Activated CD4-positive, alpha-beta memory T cell treated with anti-CD3 and anti-CD28 coated beads, Interleukin-2, amount 10 ng/mL, durations not matched to agents 7 days and 5 days (primary cell): Measurements from ENCODE around the gene ANXA6. TPM values are rescaled to one million over a fixed set of nuclear protein-coding genes. Genes with fewer than 3 reads are reported as not detected.
A peak's percentile ranks its signal among the peaks of the same experiment; 100 is the strongest.

Experiments
- CTCF ChIA-PET: fragments of 350-600 bp; sonication (Branson Sonifier 250); formaldehyde crosslinking; loops from one replicate; lab custom pipeline; 2021; ENCODE audit warnings: antibody characterized with exemption, inconsistent platforms; lab: Charles Lee
- POLR2A ChIA-PET: fragments of 350-600 bp; sonication (Branson Sonifier 250); formaldehyde crosslinking; loops from one replicate; lab custom pipeline; 2021; ENCODE audit warnings: antibody characterized with exemption; lab: Charles Lee
- DNase-seq: peaks from one replicate; pipeline ENCODE4 v3.0.0-alpha.2; 2020
- H3K27ac Mint-ChIP-seq: one replicate; pipeline ENCODE4 v1.8.0; 2021; ENCODE audit warnings: mild to moderate bottlenecking, mixed read lengths
- H3K27me3 Mint-ChIP-seq: one replicate; pipeline ENCODE4 v1.8.0; 2021; ENCODE audit warnings: mixed read lengths
- H3K36me3 Mint-ChIP-seq: one replicate; pipeline ENCODE4 v1.8.0; 2021; ENCODE audit warnings: low read depth, mixed read lengths
- H3K4me1 Mint-ChIP-seq: one replicate; pipeline ENCODE4 v1.8.0; 2021; ENCODE audit warnings: mixed read lengths
- H3K4me3 Mint-ChIP-seq: one replicate; pipeline ENCODE4 v1.8.0; 2021; ENCODE audit warnings: mild to moderate bottlenecking, mixed read lengths
- H3K9me3 Mint-ChIP-seq: one replicate; pipeline ENCODE4 v1.8.0; 2021; ENCODE audit warnings: mixed read lengths
- total RNA-seq, 2 experiments: library from RNA; stranded (reverse); gene quantifications; one replicate each; pipeline ENCODE4 v1.2.3, GENCODE V29; 2021

The ANXA6 gene
- total RNA-seq, 2 experiments from 2014 or later: 603 to 606 TPM

DNA sequence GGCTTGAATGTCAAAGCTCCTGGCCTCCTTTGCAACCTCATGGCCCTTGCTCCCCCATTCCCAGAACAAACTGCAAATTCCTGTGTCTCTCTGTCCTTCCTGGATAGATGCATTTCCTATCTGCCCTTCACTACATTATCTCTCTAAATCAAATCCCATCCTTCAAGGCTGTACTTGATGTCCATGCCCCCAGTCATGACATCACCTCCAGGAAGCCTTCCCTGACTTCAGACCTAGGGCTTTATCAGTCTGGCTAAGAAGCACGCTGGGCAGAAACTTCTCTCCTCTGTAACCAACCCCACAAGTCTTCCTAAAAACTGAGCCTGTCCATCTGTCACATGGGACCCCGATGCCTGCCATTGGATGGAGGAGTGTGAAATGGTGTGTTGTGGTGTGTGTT lies 51.1 kb downstream of the ANXA6 start:
- H3K27me3 Mint-ChIP-seq: no peaks in the 10 kb centered on the region
- POLR2A ChIA-PET: interaction anchor here (1.5 kb wide), 1 partner anchor 9 kb away, joined by 5 read pairs; no protein-coding TSS in a partner anchor
- H3K4me3 Mint-ChIP-seq: no peak overlapping the region
- peaks cover 4% of the 10 kb centered on the region for H3K4me1 Mint-ChIP-seq
- DNase-seq: no peak
- CTCF ChIA-PET: interaction anchor here (3.9 kb wide), 1 partner anchor 9 kb away, joined by 17 read pairs; no protein-coding TSS in a partner anchor
- H3K27ac Mint-ChIP-seq: no peak overlapping the region
- no peaks in the 10 kb centered on the region for H3K9me3 Mint-ChIP-seq
- H3K36me3 Mint-ChIP-seq: peaks cover 88% of the 10 kb centered on the region

DNA sequence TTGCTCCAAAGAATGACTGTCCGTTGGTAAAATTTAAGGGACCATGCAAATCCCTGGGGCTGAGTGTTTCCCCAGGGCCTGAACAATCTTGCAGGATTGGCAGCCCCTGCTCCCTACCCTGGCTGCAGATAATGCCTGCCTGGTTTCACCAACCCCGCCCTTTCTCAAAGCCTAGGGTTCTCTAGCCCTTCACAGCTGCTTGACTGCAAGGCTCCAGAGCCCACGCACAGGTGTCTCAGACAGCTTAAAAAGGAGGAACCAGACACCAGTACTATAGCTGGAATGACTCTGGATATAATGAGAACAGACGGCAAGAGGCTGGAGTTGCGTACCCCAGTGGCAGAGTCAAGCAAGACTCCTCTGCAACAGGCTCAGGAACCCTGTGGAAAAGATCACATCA lies 51.5 kb downstream of the ANXA6 start:
- no peak overlapping the region for H3K4me3 Mint-ChIP-seq
- no peaks in the 10 kb centered on the region for H3K27me3 Mint-ChIP-seq
- H3K9me3 Mint-ChIP-seq: no peaks in the 10 kb centered on the region
- no peak for DNase-seq
- peaks cover 4% of the 10 kb centered on the region for H3K4me1 Mint-ChIP-seq
- POLR2A ChIA-PET: interaction anchor here (0.6 to 1.5 kb wide), 3 partner anchors 9 to 32 kb away, joined by 3 to 5 read pairs (median 4); no protein-coding TSS in a partner anchor
- peaks cover 91% of the 10 kb centered on the region for H3K36me3 Mint-ChIP-seq
- H3K27ac Mint-ChIP-seq: no peak overlapping the region
- CTCF ChIA-PET: interaction anchor here (3.9 kb wide), 1 partner anchor 9 kb away, joined by 17 read pairs; no protein-coding TSS in a partner anchor

DNA sequence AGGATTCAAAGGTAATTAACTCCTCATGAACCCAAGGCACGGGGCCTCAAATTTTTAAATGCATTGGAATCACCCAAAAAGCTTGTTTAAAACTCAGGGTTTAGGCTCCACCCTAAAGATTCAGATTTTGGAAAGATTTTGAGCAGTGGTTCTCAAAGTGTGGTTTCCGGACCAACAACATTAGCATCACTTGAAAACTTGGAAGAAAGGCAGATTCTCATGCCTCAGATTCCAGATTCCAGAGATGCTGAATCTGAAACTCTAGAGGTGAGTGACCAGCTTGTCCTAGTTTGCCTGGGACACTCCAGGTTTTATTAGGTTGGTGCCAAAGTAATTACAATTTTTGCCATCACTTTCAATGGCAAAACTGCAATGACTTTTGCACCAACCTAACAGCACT lies 52.0 kb downstream of the ANXA6 start:
- no peaks in the 10 kb centered on the region for H3K9me3 Mint-ChIP-seq
- H3K27me3 Mint-ChIP-seq: no peaks in the 10 kb centered on the region
- H3K27ac Mint-ChIP-seq: no peak overlapping the region
- ChIA-PET CTCF (interaction anchor here (3.9 kb wide), 1 partner anchor 10 kb away, joined by 17 read pairs; no protein-coding TSS in a partner anchor), POLR2A (interaction anchor here (0.6 to 1.5 kb wide), 5 partner anchors 10 to 1464 kb away, joined by 3 to 5 read pairs (median 3); no protein-coding TSS in a partner anchor)
- peaks cover 8% of the 10 kb centered on the region for H3K4me1 Mint-ChIP-seq
- H3K4me3 Mint-ChIP-seq: no peak overlapping the region
- no peak for DNase-seq
- H3K36me3 Mint-ChIP-seq: peaks cover 92% of the 10 kb centered on the region

DNA sequence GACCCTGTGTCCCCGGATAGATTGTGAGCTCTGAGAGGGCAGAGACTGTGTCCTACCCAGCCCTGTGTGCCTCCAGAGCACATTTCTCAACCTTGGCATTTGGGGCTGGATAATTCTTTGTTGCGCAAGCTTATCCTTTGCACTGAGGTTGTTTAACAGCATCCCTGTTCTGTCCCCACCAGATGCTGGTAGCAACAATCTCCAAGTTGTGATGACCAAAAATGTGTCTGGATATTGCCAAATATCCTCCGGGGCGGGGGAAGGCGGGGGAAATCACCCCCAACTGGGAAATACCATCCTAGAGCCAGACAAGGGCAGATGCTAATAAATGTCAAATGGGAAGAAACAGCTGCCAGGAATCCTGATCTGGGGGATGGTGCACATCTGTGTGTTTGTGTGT lies 52.8 kb downstream of the ANXA6 start:
- peaks cover 92% of the 10 kb centered on the region for H3K36me3 Mint-ChIP-seq
- no peak overlapping the region for H3K27ac Mint-ChIP-seq
- CTCF ChIA-PET: interaction anchor here (1.1 to 3.9 kb wide), 2 partner anchors 11 to 23 kb away, joined by 3 to 17 read pairs; no protein-coding TSS in a partner anchor

DNA sequence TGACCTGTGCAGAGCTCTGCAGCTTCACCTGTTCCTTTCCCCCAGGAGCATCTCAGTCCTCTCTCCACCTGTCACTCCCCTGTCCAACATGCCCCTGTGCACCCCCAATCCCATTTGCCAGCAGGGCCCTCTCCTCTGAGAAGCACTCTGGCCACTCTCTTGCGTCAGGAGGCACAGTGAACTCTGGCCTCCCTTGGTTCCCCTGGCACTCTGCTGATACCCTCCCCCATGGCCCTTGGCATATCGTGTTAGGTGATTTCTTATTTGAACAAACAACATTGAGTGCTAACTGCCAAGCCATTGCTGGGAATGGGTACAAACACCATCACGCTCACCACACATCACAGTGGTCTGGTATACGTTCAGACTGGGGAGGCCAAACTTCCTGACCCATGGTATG lies 55.8 kb downstream of the ANXA6 start:
- Mint-ChIP-seq H3K27me3 (no peaks in the 10 kb centered on the region), H3K36me3 (peaks cover 85% of the 10 kb centered on the region), H3K4me3 (no peak overlapping the region), H3K4me1 (peaks cover 44% of the 10 kb centered on the region), H3K9me3 (no peaks in the 10 kb centered on the region), H3K27ac (no peak overlapping the region)
- POLR2A ChIA-PET: interaction anchor here (1.1 to 14.6 kb wide), 4 partner anchors 8 to 18 kb away, joined by 3 to 244 read pairs (median 3); partner anchors contain the start of gene TNIP1
- no peak for DNase-seq
- CTCF ChIA-PET: interaction anchor here (1.9 to 2.3 kb wide), 2 partner anchors 14 to 24 kb away, joined by 7 to 11 read pairs; no protein-coding TSS in a partner anchor

More for the DNA sequence above, 52.8 kb downstream of the ANXA6 start:
- peaks cover 14% of the 10 kb centered on the region for H3K4me1 Mint-ChIP-seq
- H3K27me3 Mint-ChIP-seq: no peaks in the 10 kb centered on the region
- POLR2A ChIA-PET: interaction anchor here (0.6 to 1.5 kb wide), 3 partner anchors 30 to 1464 kb away, joined by 3 to 4 read pairs (median 3); no protein-coding TSS in a partner anchor
- H3K4me3 Mint-ChIP-seq: no peak overlapping the region
- H3K9me3 Mint-ChIP-seq: no peaks in the 10 kb centered on the region
- no peak for DNase-seq

DNA sequence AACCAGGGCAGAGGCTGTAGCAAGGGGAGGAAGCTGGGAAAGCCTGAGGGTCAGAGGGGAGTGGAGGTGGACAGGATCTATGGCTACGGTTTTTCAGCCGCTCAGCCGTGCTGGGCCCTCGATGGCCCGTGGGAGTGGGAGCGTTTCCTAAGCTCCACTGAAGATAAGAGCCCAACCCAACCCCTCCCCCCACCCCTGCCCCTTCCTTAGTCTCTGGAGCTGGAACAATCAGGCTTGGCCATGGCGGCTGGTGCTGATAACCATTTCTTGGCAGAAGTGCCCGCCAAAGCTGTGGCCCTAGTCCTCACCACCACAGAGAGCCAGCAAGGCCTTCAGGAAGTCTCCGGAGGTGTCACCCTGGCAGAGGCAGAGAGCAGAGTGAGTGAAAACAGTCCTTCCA lies 56.4 kb downstream of the ANXA6 start:
- peaks cover 83% of the 10 kb centered on the region for H3K36me3 Mint-ChIP-seq
- no peaks in the 10 kb centered on the region for H3K9me3 Mint-ChIP-seq
- no peak overlapping the region for H3K4me3 Mint-ChIP-seq
- no peaks in the 10 kb centered on the region for H3K27me3 Mint-ChIP-seq
- CTCF ChIA-PET: interaction anchor here (1.9 to 2.3 kb wide), 2 partner anchors 14 to 25 kb away, joined by 7 to 11 read pairs; no protein-coding TSS in a partner anchor
- no peak for DNase-seq
- POLR2A ChIA-PET: interaction anchor here (1.1 to 14.6 kb wide), 2 partner anchors 8 to 18 kb away, joined by 3 to 244 read pairs; partner anchors contain the start of gene TNIP1
- H3K4me1 Mint-ChIP-seq: peaks cover 49% of the 10 kb centered on the region
- no peak overlapping the region for H3K27ac Mint-ChIP-seq

DNA sequence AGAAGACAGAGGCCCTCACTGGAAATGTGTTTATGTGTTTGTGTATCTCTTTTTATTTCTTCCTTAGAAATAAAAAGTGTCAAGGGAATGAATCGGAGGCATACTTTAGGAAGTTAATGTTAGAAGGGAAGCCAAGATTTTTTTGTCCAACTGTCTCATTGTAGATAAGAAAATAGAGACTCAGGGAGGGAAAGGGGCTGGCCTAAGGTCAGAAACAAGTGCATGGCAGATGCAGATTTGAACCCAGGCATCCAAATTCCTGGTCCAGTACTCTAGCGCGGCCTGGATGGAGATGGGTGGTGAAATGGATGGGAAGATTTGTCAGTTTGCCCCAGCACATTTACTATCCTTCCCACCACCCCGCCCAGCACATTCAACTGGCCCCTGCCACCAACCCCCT lies 56.9 kb downstream of the ANXA6 start:
- peaks cover 54% of the 10 kb centered on the region for H3K4me1 Mint-ChIP-seq
- no peak overlapping the region for H3K4me3 Mint-ChIP-seq
- DNase-seq: no peak
- no peak overlapping the region for H3K27ac Mint-ChIP-seq
- H3K27me3 Mint-ChIP-seq: no peaks in the 10 kb centered on the region
- CTCF ChIA-PET: no interaction called here
- H3K9me3 Mint-ChIP-seq: no peaks in the 10 kb centered on the region
- H3K36me3 Mint-ChIP-seq: peaks cover 85% of the 10 kb centered on the region
- POLR2A ChIA-PET: interaction anchor here (14.6 kb wide), 1 partner anchor 17 kb away, joined by 244 read pairs; the partner anchor contains the start of gene TNIP1

DNA sequence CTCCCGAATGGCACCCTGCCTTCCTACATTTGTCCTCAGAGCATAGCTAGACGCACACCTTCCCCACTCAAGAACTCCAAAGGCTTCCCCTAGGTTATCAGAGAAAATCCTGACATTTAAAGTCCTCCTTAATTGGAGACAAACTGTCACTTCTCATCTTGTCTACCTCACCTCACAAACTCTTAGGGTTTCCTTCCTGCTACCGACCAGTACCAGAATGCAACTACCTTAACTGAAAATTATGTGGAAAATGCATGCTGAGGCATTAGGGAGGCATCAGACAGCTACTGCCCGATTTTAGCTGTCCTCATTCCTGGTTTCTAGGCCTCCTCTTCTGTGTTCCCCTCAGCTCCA lies 58.8 kb downstream of the ANXA6 start:
- Mint-ChIP-seq H3K4me1 (peaks cover 73% of the 10 kb centered on the region), H3K9me3 (no peaks in the 10 kb centered on the region), H3K27ac (peak overlapping the region; percentile 18), H3K27me3 (no peaks in the 10 kb centered on the region), H3K4me3 (no peak overlapping the region), H3K36me3 (peaks cover 70% of the 10 kb centered on the region)
- ChIA-PET POLR2A (interaction anchor here (0.9 to 14.6 kb wide), 9 partner anchors 12 to 51 kb away, joined by 3 to 244 read pairs (median 4); partner anchors contain the start of gene TNIP1), CTCF (interaction anchor here (0.8 to 3.1 kb wide), 7 partner anchors 9 to 66 kb away, joined by 3 to 12 read pairs (median 5); no protein-coding TSS in a partner anchor)
- no peak for DNase-seq

DNA sequence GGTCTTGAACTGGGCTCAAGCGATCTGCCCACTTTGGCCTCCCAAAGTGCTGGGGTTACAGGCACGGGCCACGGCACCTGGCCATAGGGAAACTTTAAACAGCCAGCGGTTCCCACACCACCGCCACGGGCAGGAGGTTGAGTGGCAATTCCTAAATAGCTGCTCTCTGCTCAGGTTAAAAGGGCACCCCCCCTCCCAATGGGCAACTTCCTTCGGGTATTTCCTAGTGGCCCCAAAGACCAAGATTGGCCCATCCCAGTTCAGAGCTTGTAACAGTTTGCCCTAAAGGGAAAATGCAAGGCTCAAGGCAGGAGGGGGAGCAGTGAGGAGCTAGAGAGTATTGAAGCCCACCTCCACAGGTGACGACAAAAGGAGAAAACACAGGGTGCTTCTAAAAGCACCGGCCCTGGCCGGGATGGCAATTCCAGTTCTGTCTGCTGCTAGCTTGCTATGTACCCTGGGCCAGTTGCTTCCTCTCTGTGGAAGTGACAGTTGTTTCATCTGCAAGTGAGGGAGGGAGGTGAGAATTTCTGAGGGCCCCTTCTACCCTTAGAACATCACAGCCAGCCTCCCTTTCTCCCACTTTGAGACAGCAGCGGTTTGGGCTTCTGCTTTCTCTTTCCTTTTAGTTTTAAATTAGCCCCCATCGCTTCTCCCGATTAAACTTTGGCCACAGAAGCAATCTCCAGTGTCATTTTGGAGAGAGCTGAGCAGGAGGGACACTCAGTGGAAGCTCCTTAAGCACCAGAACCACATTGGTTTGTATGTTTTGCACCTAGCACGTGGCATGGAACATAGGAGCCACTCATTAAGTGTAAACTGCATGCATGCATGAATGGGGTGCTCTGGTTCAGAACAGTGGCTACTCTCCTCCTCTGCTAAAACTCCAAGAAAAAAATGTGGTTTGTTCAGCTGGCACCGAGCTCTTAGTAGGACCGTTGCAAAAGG lies 59.5 kb downstream of the ANXA6 start:
- Mint-ChIP-seq H3K9me3 (no peaks in the 10 kb centered on the region), H3K4me1 (peaks cover 80% of the 10 kb centered on the region), H3K4me3 (peak overlapping the region; percentile 10), H3K27me3 (no peaks in the 10 kb centered on the region), H3K36me3 (peaks cover 63% of the 10 kb centered on the region), H3K27ac (peak overlapping the region; percentile 18)
- ChIA-PET CTCF (interaction anchor here (0.8 to 3.1 kb wide), 8 partner anchors 8 to 67 kb away, joined by 3 to 12 read pairs (median 5); no protein-coding TSS in a partner anchor), POLR2A (interaction anchor here (0.9 to 14.6 kb wide), 9 partner anchors 12 to 52 kb away, joined by 3 to 244 read pairs (median 4); partner anchors contain the start of gene TNIP1)
- peak; percentile 41 for DNase-seq

DNA sequence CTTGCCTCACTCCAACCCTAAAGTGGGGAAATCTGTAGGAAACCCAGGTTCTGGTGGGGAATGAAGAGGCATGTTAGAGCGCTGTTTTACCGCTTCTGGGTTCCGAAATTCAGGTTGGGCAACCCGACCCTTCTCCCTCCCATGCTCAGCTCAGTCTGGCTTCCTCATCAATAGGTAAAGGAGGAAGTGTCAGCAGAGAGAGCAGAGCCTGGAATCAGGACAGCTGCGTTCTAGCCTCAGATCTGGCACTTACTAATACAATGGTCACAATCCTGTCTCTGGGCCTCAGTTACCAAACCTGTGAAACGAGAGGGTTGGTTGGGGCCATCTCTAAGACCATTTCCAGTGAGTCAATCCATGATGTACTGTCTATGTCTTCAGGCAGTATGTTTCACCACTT lies 60.5 kb downstream of the ANXA6 start:
- peaks cover 85% of the 10 kb centered on the region for H3K4me1 Mint-ChIP-seq
- ChIA-PET CTCF (interaction anchor here (1.2 to 3.1 kb wide), 3 partner anchors 18 to 45 kb away, joined by 5 to 12 read pairs (median 8); no protein-coding TSS in a partner anchor), POLR2A (interaction anchor here (2.7 to 14.6 kb wide), 2 partner anchors 14 to 18 kb away, joined by 22 to 244 read pairs; partner anchors contain the start of gene TNIP1)
- peaks cover 56% of the 10 kb centered on the region for H3K36me3 Mint-ChIP-seq
- H3K27ac Mint-ChIP-seq: no peak overlapping the region
- no peaks in the 10 kb centered on the region for H3K9me3 Mint-ChIP-seq
- DNase-seq: no peak
- H3K27me3 Mint-ChIP-seq: no peaks in the 10 kb centered on the region
- no peak overlapping the region for H3K4me3 Mint-ChIP-seq

DNA sequence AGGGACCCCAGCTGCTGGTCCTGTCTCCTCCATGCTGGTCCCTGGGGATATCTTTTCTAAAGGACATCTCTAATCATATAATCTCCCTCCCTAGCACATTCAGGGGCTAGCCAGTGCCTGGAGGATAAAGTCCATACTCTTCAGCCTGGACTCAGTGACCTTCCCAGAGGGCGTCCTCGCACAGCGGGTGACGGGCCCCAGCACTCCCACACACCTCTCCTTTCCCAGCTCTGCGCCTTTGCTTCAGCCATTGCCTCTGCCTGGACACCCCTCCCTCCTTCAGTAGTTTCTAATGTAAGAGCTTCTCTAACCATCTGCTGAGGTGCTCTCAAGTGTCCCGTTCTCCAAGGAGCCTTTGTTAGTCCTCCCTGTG lies 61.6 kb downstream of the ANXA6 start:
- peak overlapping the region; percentile 84 for H3K27ac Mint-ChIP-seq
- peaks cover 46% of the 10 kb centered on the region for H3K36me3 Mint-ChIP-seq
- ChIA-PET CTCF (interaction anchor here (1.2 kb wide), 1 partner anchor 30 kb away, joined by 5 read pairs; no protein-coding TSS in a partner anchor), POLR2A (interaction anchor here (0.6 to 14.6 kb wide), 4 partner anchors 13 to 116 kb away, joined by 3 to 244 read pairs (median 4); partner anchors contain the start of genes ANXA6 and TNIP1)
- H3K9me3 Mint-ChIP-seq: no peaks in the 10 kb centered on the region
- peaks cover under 1% of the 10 kb centered on the region for H3K27me3 Mint-ChIP-seq
- no peak overlapping the region for H3K4me3 Mint-ChIP-seq
- H3K4me1 Mint-ChIP-seq: peaks cover 83% of the 10 kb centered on the region
- DNase-seq: no peak
